Measurements from ENCODE around the gene EFNA2. TPM values are rescaled to one million over a fixed set of nuclear protein-coding genes. Genes with fewer than 3 reads are reported as not detected.

The EFNA2 gene
- total RNA-seq, 2 experiments from 2014 or later: not detected

- intact Hi-C loops (cut with micrococcal nuclease): no loop called here
- ChIA-PET POLR2A (interaction anchor here (0.7 to 2.6 kb wide), 9 partner anchors 8 to 175 kb away, joined by 3 to 9 read pairs (median 4); partner anchors contain the start of gene FAM174C), CTCF (interaction anchor here (16.1 kb wide), 1 partner anchor 18 kb away, joined by 449 read pairs; the partner anchor contains the start of gene ATP5F1D)
- Mint-ChIP-seq H3K36me3 (ENCODE audit: low read depth) (peaks cover 26% of the 10 kb centered on the region), H3K27ac (peak overlapping the region; percentile 93), H3K27me3 (no peaks in the 10 kb centered on the region), H3K4me3 (peak overlapping the region; percentile 98), H3K9me3 (no peaks in the 10 kb centered on the region), H3K4me1 (ENCODE audit: low read depth) (peaks cover 54% of the 10 kb centered on the region)
- DNase-seq (no peak), ATAC-seq (no peak)
- peak; percentile 50 for TF ChIP-seq CTCF (IDR thresholded peaks at IDR 0.05)
Observed at GRCh38 chr19:1261538-1261797, 24.2 kb upstream of the EFNA2 start.

- CTCF ChIA-PET: interaction anchor here (0.9 to 16.1 kb wide), 2 partner anchors 13 to 18 kb away, joined by 4 to 449 read pairs; partner anchors contain the start of gene ATP5F1D
- intact Hi-C loops (cut with micrococcal nuclease): no loop called here
- ATAC-seq (no peak), DNase-seq (peak; percentile 55)
- peak overlapping the region; percentile 93 for H3K27ac Mint-ChIP-seq
- peak overlapping the region; percentile 98 for H3K4me3 Mint-ChIP-seq
- POLR2A ChIA-PET: interaction anchor here (0.7 to 2.6 kb wide), 11 partner anchors 9 to 176 kb away, joined by 3 to 9 read pairs (median 4); partner anchors contain the start of gene FAM174C
- peaks cover 26% of the 10 kb centered on the region for H3K36me3 Mint-ChIP-seq (ENCODE audit: low read depth)
- H3K27me3 Mint-ChIP-seq: no peaks in the 10 kb centered on the region
- peak; percentile 7 for TF ChIP-seq CTCF (IDR thresholded peaks at IDR 0.05)
- H3K9me3 Mint-ChIP-seq: no peaks in the 10 kb centered on the region
- H3K4me1 Mint-ChIP-seq (ENCODE audit: low read depth): peaks cover 55% of the 10 kb centered on the region
Observed at GRCh38 chr19:1261798-1262622, 23.7 kb upstream of the EFNA2 start.

- Mint-ChIP-seq H3K4me1 (ENCODE audit: low read depth) (peaks cover 57% of the 10 kb centered on the region), H3K27me3 (no peaks in the 10 kb centered on the region), H3K27ac (peak overlapping the region; percentile 73), H3K9me3 (no peaks in the 10 kb centered on the region), H3K4me3 (peak overlapping the region; percentile 98), H3K36me3 (ENCODE audit: low read depth) (peaks cover 22% of the 10 kb centered on the region)
- TF ChIP-seq CTCF (IDR thresholded peaks at IDR 0.05): no peak
- DNase-seq (no peak), ATAC-seq (no peak)
- intact Hi-C loops (cut with micrococcal nuclease): no loop called here
- CTCF ChIA-PET: interaction anchor here (0.9 to 16.1 kb wide), 3 partner anchors 10 to 19 kb away, joined by 4 to 449 read pairs (median 4); partner anchors contain the start of gene ATP5F1D
- POLR2A ChIA-PET: interaction anchor here (1.1 to 2.6 kb wide), 9 partner anchors 11 to 176 kb away, joined by 3 to 9 read pairs (median 4); partner anchors contain the start of gene FAM174C
Observed at GRCh38 chr19:1262623-1263123, 23.0 kb upstream of the EFNA2 start.

GRCh38 chr19:1263188-1263587 is 22.5 kb upstream of the EFNA2 start:
- POLR2A ChIA-PET: interaction anchor here (1.1 to 2.5 kb wide), 4 partner anchors 10 to 21 kb away, joined by 3 to 8 read pairs (median 4); partner anchors contain the start of gene FAM174C
- intact Hi-C loops (cut with micrococcal nuclease): no loop called here
- CTCF ChIA-PET: interaction anchor here (1.1 to 16.1 kb wide), 2 partner anchors 10 to 19 kb away, joined by 4 to 449 read pairs; partner anchors contain the start of gene ATP5F1D
- no peaks in the 10 kb centered on the region for H3K9me3 Mint-ChIP-seq
- peaks cover 57% of the 10 kb centered on the region for H3K4me1 Mint-ChIP-seq (ENCODE audit: low read depth)
- no peaks in the 10 kb centered on the region for H3K27me3 Mint-ChIP-seq
- H3K36me3 Mint-ChIP-seq (ENCODE audit: low read depth): peaks cover 19% of the 10 kb centered on the region
- peak overlapping the region; percentile 73 for H3K27ac Mint-ChIP-seq
- H3K4me3 Mint-ChIP-seq: peak overlapping the region; percentile 98
- TF ChIP-seq CTCF (IDR thresholded peaks at IDR 0.05): no peak
- no peak for DNase-seq
- ATAC-seq: no peak

All from activated CD8-positive, alpha-beta T cell treated with anti-CD3 and anti-CD28 coated beads for 36 hours (primary cell).